SK-N-SH (cell line): ENCODE data around the gene ANKRD65. TPM values are rescaled to one million over a fixed set of nuclear protein-coding genes. Genes with fewer than 3 reads are reported as not detected.

ENCODE experiments used
- CTCF ChIA-PET: fragments of 300-600, 350-600 bp; formaldehyde crosslinking; extraction: SDS; loops from one replicate; lab custom pipeline; 2021; lab: Yijun Ruan, JAX
- POLR2A ChIA-PET: fragments of 350-600 bp; sonication (Branson Sonifier 250); formaldehyde crosslinking; extraction: SDS; loops from one replicate; lab custom pipeline; 2020; ENCODE audit warnings: antibody characterized with exemption, inconsistent platforms; lab: Yijun Ruan, JAX
- DNase-seq: peaks from one replicate; pipeline ENCODE4 v3.0.0; 2012
- H2AFZ ChIP-seq: fragments of 200-600 bp; sonication (generic); 2 replicates; pipeline ENCODE4 v1.8.1; 2016; ENCODE audit warnings: antibody characterized with exemption, mild to moderate bottlenecking, low read depth
- H3F3A ChIP-seq: fragments of 200-600 bp; sonication (generic); replicated peaks from 2 replicates; pipeline ENCODE3; 2016; ENCODE audit warnings: antibody characterized with exemption, mild to moderate bottlenecking; ENCODE audit not compliant: insufficient read depth
- H3K27ac ChIP-seq, 2 experiments: fragments of 200-500 bp in 1 of 2; fragments of 200-600 bp in 1 of 2; sonication (Bioruptor generic) in 1 of 2; sonication (generic), shearing (Covaris generic) in 1 of 2; 2 replicates each; pipeline versions ENCODE4 v1.5.1 to v1.6.1; 2014 to 2016; ENCODE audit warnings: low read depth in 2 of 2, inconsistent platforms in 1 of 2, low read length in 1 of 2, mild to moderate bottlenecking in 1 of 2, mixed read lengths in 1 of 2
- H3K27me3 ChIP-seq: fragments of 200-600 bp; sonication (generic), shearing (Covaris generic); 2 replicates; pipeline ENCODE4 v1.6.1; 2016; ENCODE audit warnings: mixed run types; ENCODE audit not compliant: insufficient read depth
- H3K36me3 ChIP-seq, 2 experiments: fragments of 200-500 bp in 1 of 2; fragments of 200-600 bp in 1 of 2; sonication (Bioruptor generic) in 1 of 2; sonication (generic) in 1 of 2; replicated peaks in 1 of 2; 2 replicates each; pipeline versions ENCODE3 to v1.5.1; 2014 to 2016; ENCODE audit warnings: low read length in 1 of 2, mild to moderate bottlenecking in 1 of 2; ENCODE audit not compliant: insufficient read depth in 2 of 2, control insufficient read depth in 1 of 2
- H3K4me1 ChIP-seq, 2 experiments: fragments of 200-500 bp in 1 of 2; fragments of 200-600 bp in 1 of 2; sonication (Bioruptor generic) in 1 of 2; sonication (generic), shearing (Covaris generic) in 1 of 2; 2 replicates each; pipeline versions ENCODE4 v1.5.1 to v1.6.1; 2014 to 2016; ENCODE audit warnings: low read depth in 1 of 2, low read length in 1 of 2, mixed run types in 1 of 2; ENCODE audit not compliant: insufficient read depth in 2 of 2, control insufficient read depth in 1 of 2
- H3K4me2 ChIP-seq: fragments of 200-600 bp; sonication (generic), shearing (Covaris generic); 2 replicates; pipeline ENCODE4 v1.6.1; 2017; ENCODE audit warnings: mixed run types
- H3K4me3 ChIP-seq, 2 experiments: fragments of 200-500 bp in 1 of 2; fragments of 200-600 bp in 1 of 2; sonication (Bioruptor generic) in 1 of 2; sonication (generic), shearing (Covaris generic) in 1 of 2; 2 replicates each; pipeline versions ENCODE4 v1.5.1 to v1.8.1; 2014 to 2016; ENCODE audit warnings: low read depth in 2 of 2, inconsistent platforms in 1 of 2, low read length in 1 of 2, mild to moderate bottlenecking in 1 of 2, mixed read lengths in 1 of 2, moderate library complexity in 1 of 2
- H3K79me2 ChIP-seq: fragments of 200-600 bp; sonication (generic); 2 replicates; pipeline ENCODE4 v1.8.1; 2017; ENCODE audit warnings: mild to moderate bottlenecking; ENCODE audit not compliant: insufficient read depth
- H3K9ac ChIP-seq: fragments of 200-600 bp; sonication (generic); 2 replicates; pipeline ENCODE4 v1.6.1; 2017; ENCODE audit warnings: mixed run types
- H3K9me2 ChIP-seq: fragments of 200-600 bp; sonication (generic); 2 replicates; pipeline ENCODE4 v1.6.1; 2017; ENCODE audit warnings: mixed run types
- H3K9me3 ChIP-seq: fragments of 200-600 bp; sonication (generic); 2 replicates; pipeline ENCODE4 v1.6.1; 2017; ENCODE audit warnings: mixed run types, mild to moderate bottlenecking, moderate library complexity
- H4K20me1 ChIP-seq: fragments of 200-600 bp; sonication (generic); 2 replicates; pipeline ENCODE4 v1.6.1; 2017; ENCODE audit warnings: mild to moderate bottlenecking, mixed run types; ENCODE audit not compliant: insufficient read depth
- CHD2 ChIP-seq: fragments of 150-350 bp; IDR thresholded peaks from 2 replicates; pipeline ENCODE4 v1.6.1; 2018; ENCODE audit warnings: low read length; ENCODE audit not compliant: partially characterized antibody
- CTCF ChIP-seq: fragments of 200-600 bp; sonication (generic); IDR thresholded peaks from 2 replicates; pipeline ENCODE4 v1.6.1; 2017; ENCODE audit warnings: antibody characterized with exemption, mild to moderate bottlenecking, moderate library complexity
- ELF1 ChIP-seq: IDR thresholded peaks from 2 replicates; pipeline ENCODE4 v1.4.0; 2012
- EP300 ChIP-seq, 2 experiments: IDR thresholded peaks; 2 replicates each; pipeline versions ENCODE4 v1.4.0 to v1.6.1; 2012; ENCODE audit warnings: borderline replicate concordance in 1 of 2, low read depth in 1 of 2, low read length in 1 of 2
- EZH2phosphoT487 ChIP-seq: fragments of 200-600 bp; sonication (generic); IDR thresholded peaks from 2 replicates; pipeline ENCODE4 v1.6.1; 2017; ENCODE audit warnings: low read depth, mixed run types, mild to moderate bottlenecking, antibody characterized with exemption, moderate library complexity, borderline replicate concordance
- FOXJ3 ChIP-seq: sonication (generic); formaldehyde crosslinking; IDR thresholded peaks from 2 replicates; pipeline ENCODE4 v1.5.1; 2020; ENCODE audit warnings: mild to moderate bottlenecking, missing genetic modification reagents
- GABPA ChIP-seq: IDR thresholded peaks from 2 replicates; pipeline ENCODE4 v1.4.0; 2012; ENCODE audit warnings: low read depth, mild to moderate bottlenecking
- MXI1 ChIP-seq: IDR thresholded peaks from 2 replicates; pipeline ENCODE4 v1.6.1; 2012; ENCODE audit warnings: mild to moderate bottlenecking, low read depth, low read length, improper control_type of control experiment
- NRF1 ChIP-seq: IDR thresholded peaks from 2 replicates; pipeline ENCODE4 v1.6.1; 2012; ENCODE audit warnings: low read depth, mild to moderate bottlenecking, low read length
- RCOR1 ChIP-seq: fragments of 150-350 bp; IDR thresholded peaks from 2 replicates; pipeline ENCODE4 v1.6.1; 2017; ENCODE audit warnings: antibody characterized with exemption, low read length
- REST ChIP-seq: IDR thresholded peaks from 2 replicates; pipeline ENCODE4 v1.6.1; 2012; ENCODE audit warnings: mild to moderate bottlenecking, low read depth, low read length, moderate library complexity
- RFX5 ChIP-seq: IDR thresholded peaks from 2 replicates; pipeline ENCODE4 v1.6.1; 2012; ENCODE audit warnings: mild to moderate bottlenecking, improper control_type of control experiment, low read length
- TAF1 ChIP-seq: IDR thresholded peaks from 2 replicates; pipeline ENCODE4 v1.6.1; 2012; ENCODE audit warnings: low read depth, mild to moderate bottlenecking, low read length, moderate library complexity, borderline replicate concordance
- TCF12 ChIP-seq: IDR thresholded peaks from 2 replicates; pipeline ENCODE4 v1.4.0; 2012
- WGBS: methylation state at CpG from one replicate; pipeline ENCODE4 v1.1.6; 2017; ENCODE audit warnings: low lambda C conversion rate; 5-methylcytosine and 5-hydroxymethylcytosine counted together
- polyA plus RNA-seq, 3 experiments: library from polyadenylated mRNA; depleted of rRNA; stranded (reverse); fragments of >200 nt; gene quantifications; 2 replicates each; pipeline ENCODE4 v1.2.3, GENCODE V29; 2012
- TF ChIP-seq, protein P1 (sequence below): fragments of 150-350 bp; IDR thresholded peaks from 2 replicates; pipeline ENCODE4 v1.6.1; 2017; ENCODE audit warnings: antibody characterized with exemption, low read length, low read depth, borderline replicate concordance

ANKRD65 gene
- polyA plus RNA-seq, 1 of the 3 experiments (the other 2 are of a cell fraction), result 0.07 TPM

DNA sequence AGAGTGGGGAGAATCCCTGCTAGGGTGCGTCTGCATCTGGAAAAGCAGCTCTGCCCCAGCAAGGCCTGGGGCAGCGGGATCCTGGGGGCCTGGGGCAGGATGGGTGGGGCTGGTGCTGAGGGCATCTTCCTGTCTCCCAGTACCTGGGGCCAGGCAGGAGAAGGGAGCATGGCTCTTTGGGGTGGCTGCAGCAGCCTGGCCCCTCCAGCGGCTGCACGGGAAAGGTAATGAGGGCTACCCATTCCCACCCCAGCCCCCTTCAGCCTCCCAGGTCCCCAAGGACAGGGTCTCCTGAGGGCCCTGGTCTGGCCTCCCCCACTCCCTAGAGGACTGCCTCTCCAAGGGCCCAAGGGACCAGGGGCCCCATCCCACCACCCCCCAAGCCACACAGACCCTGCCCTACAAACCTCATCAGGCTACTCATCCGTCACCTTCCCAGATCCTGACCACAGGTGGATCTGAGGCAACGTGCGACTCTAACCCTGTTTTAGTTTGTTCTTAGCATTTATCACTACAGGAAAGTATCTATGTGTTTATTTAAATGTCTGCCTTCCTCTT lies 910 bp upstream of the ANKRD65 start:
- peak; percentile 34 for DNase-seq
- ChIA-PET POLR2A (no interaction called here), CTCF (interaction anchor here (0.8 to 2.8 kb wide), 3 partner anchors 14 to 84 kb away, joined by 3 to 14 read pairs (median 3); partner anchors contain the start of gene MRPL20)
- H3F3A ChIP-seq, result no peaks in the 10 kb centered on the region
- no peak overlapping the region for H3K4me3 ChIP-seq
- no peaks in the 10 kb centered on the region for H3K9me3 ChIP-seq
- no peaks in the 10 kb centered on the region; a peak in 2 of 4 replicates for H3K4me1 ChIP-seq
- no peak overlapping the region for H2AFZ ChIP-seq
- no peaks in the 10 kb centered on the region for H3K9me2 ChIP-seq
- TF ChIP-seq CTCF, result no peak
- no peak for TF ChIP-seq NRF1
- no peak for TF ChIP-seq REST
- no peak for TF ChIP-seq TCF12
- TF ChIP-seq EZH2phosphoT487, result no peak
- TF ChIP-seq, all 33 proteins: peak for 0
- 100% methylated on average over 3 of the region's 7 CpGs for WGBS
- Histone ChIP-seq H3K79me2 (no peaks in the 10 kb centered on the region), H3K9ac (no peak overlapping the region), H4K20me1 (no peaks in the 10 kb centered on the region), H3K36me3 (no peaks in the 10 kb centered on the region), H3K27me3 (no peaks in the 10 kb centered on the region), H3K27ac (no peak overlapping the region), H3K4me2 (no peak overlapping the region)

DNA sequence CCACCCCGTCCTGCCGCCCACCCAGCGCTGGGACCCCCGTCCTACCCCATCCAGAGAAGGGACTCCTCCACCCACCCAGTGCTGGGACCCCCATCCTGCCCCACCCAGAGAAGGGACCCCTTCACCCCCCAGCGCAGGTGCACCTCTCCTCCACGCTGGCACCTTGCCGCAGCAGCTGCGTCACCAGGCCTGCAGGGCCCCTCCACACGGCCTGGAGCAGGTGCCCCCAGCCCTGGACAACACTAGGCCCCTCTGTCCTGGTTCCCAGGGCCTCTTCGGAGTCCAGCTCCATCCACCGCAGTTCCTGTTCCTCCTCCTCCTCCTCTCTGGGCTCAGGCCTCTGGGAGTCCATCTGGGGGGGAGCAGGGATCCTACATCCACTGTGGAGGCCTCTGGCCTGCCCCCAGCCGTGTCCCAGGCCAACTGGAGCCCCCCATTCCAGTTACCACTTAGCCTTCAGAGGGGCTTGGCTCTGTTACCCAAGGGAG lies 378 bp downstream of the ANKRD65 start:
- ChIA-PET POLR2A (interaction anchor here (0.7 to 1.3 kb wide), 3 partner anchors 13 to 20 kb away, joined by 3 to 4 read pairs (median 3); no protein-coding TSS in a partner anchor), CTCF (interaction anchor here (1.1 to 2.8 kb wide), 2 partner anchors 13 to 49 kb away, joined by 3 to 14 read pairs; partner anchors contain the start of gene MRPL20)
- no peaks in the 10 kb centered on the region for H3K36me3 ChIP-seq
- 87% methylated on average over 3 of the region's 12 CpGs for WGBS
- H3K27ac ChIP-seq, result no peak overlapping the region
- H3K4me2 ChIP-seq, result no peak overlapping the region
- no peak overlapping the region for H3K4me3 ChIP-seq
- H3K9me3 ChIP-seq, result no peaks in the 10 kb centered on the region
- H3K9ac ChIP-seq, result no peak overlapping the region
- peak; percentile 47 for DNase-seq
- no peaks in the 10 kb centered on the region; a peak in 2 of 4 replicates for H3K4me1 ChIP-seq
- TF ChIP-seq NRF1 (no peak), FOXJ3 (no peak), REST (no peak), GABPA (no peak), RFX5 (no peak), ELF1 (no peak), TAF1 (no peak), MXI1 (no peak), RCOR1 (no peak), CHD2 (no peak), EP300 (IDR thresholded peaks at IDR 0.05; ENCODE audit: borderline replicate concordance in 1 of 2, low read depth in 1 of 2, low read length in 1 of 2) (no peak)
- TF ChIP-seq, protein P1, sequence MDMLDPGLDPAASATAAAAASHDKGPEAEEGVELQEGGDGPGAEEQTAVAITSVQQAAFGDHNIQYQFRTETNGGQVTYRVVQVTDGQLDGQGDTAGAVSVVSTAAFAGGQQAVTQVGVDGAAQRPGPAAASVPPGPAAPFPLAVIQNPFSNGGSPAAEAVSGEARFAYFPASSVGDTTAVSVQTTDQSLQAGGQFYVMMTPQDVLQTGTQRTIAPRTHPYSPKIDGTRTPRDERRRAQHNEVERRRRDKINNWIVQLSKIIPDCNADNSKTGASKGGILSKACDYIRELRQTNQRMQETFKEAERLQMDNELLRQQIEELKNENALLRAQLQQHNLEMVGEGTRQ, result no peak
- no peaks in the 10 kb centered on the region for H3K9me2 ChIP-seq
- no peaks in the 10 kb centered on the region for H3K79me2 ChIP-seq
- no peaks in the 10 kb centered on the region for H3F3A ChIP-seq
- H4K20me1 ChIP-seq, result no peaks in the 10 kb centered on the region
- no peaks in the 10 kb centered on the region for H3K27me3 ChIP-seq
- H2AFZ ChIP-seq, result no peak overlapping the region
